NCI-H748 treated with DMSO at 0.1 percent for 48 hours (cell line): ENCODE data around the gene KL.

Experiments used
- DNase-seq: peaks from one replicate; lab custom pipeline; 2025; lab: John Stamatoyannopoulos, UW

The KL gene

DNA sequence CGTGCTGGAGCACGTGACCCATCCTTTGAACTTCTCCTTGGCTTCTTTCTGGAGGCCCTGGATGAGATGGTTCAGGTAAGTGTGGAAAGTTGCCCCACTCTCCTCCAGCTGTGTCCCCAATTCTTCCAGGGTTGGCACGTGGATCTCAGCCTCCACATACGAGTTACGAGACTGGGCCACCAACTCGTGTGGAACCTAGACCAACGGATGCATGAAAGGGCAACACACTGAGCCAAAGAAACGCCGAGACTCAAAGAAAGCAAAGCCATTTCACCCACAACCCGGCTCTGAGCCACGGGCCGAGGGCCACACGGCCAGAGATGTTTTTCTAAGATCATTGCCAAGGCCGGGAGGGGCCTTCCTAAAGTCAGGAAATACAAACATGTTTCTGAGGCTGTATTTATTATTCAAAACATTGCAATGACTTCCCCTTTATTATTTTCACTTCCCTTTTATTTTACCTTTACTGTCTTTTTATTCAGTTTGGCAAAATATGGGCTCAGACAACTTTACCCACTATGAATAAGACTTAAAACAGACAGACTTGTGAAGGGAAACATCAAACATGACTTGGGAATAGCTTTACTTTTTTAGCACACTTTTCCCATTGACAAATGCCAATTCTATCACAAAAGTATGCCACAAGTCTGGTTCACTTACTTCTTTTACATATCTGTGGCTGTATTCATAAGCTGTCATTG lies 94.6 kb downstream of the KL start:
- DNase-seq: no peak

DNA sequence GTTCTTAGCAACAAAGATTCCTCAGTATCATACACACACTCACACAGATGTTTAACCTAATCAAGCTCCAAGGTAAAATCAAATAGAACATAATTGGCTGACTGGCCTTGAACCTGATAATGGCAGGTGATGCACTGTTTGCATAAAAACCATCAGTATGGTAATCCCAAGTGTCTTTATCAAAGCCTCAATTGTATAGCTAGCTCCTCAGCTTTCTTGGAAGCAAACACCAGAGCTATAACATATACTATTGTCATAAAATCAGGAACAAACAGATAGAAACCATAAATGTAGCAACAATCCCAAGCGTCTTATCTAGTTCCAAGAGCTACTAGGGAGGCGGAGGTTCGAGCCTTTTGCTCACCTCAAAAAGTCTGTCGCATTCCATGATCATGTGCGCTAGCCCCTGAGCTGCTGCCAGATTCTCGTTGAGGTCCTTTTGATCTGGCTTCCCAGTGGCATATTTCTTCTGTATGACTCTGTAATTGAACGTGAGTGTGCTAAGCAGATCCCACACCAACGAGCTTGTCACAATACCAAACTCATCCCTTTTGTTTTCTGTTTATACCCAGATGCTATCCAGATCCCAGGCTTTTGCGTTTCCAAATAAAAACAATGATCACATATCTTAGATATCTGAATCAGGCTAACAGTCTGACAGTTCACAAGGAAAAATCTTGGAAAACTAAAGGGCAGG lies 95.3 kb downstream of the KL start:
- peak; percentile 96 for DNase-seq

DNA sequence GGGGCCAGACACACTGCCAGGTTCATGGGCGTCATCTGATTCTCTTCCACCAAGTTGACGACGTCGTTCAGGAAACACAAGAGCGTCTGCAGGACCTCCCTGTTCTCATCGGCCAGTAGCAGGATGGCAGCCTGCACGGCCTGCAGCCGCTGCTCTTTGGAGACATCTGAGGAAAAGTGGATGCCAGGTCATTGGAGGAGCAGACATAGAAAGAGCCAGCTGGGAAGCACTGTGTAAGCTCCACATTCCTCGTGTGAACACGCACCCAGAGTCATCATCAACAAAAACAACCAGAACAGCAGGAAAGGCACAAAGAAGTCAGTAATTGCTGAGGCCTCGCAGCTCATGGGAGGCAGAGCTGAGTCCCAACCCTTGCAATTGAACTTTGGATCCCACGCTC lies 96.5 kb downstream of the KL start:
- DNase-seq: no peak

- DNase-seq: no peak
Observed at GRCh38 chr13:33114146-33114545, 97.9 kb downstream of the KL start.

DNA sequence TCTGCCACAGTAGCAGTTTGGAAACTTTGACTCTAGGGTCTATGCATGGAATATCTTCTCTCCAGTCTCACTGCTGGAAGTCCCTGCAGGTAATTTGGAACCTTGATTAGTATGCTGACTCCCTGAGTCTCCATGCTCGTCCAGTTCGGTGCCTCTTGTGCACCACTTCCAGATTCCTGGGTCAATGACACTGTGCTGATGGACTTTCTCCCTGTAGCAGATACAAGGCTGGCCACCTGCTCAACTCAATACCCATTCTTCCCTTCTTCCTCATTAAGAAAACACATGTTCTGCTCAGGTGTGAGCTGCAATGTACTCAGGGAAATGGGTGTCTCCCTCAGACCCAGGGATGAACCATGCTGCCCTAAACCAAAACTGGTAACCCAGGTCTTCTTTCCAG lies 99.1 kb downstream of the KL start:
- no peak for DNase-seq
